OCI-LY1 (cell line): ENCODE results near the gene EXOSC7.

ENCODE experiments used
- EZH2 ChIP-seq: fragments of 200-600 bp; sonication (generic), shearing (Covaris generic); IDR thresholded peaks from 2 replicates; pipeline ENCODE4 v1.8.0; 2017; ENCODE audit warnings: borderline replicate concordance, mixed run types, mild to moderate bottlenecking, antibody characterized with exemption, low read length, moderate library complexity, mixed read lengths
- TF ChIP-seq, protein P1 (sequence below): fragments of 200-600 bp; sonication (generic), shearing (Covaris generic); IDR thresholded peaks from 2 replicates; pipeline ENCODE4 v1.5.1; 2017; ENCODE audit warnings: mild to moderate bottlenecking, antibody characterized with exemption, low read length, moderate library complexity, mixed read lengths

DNA sequence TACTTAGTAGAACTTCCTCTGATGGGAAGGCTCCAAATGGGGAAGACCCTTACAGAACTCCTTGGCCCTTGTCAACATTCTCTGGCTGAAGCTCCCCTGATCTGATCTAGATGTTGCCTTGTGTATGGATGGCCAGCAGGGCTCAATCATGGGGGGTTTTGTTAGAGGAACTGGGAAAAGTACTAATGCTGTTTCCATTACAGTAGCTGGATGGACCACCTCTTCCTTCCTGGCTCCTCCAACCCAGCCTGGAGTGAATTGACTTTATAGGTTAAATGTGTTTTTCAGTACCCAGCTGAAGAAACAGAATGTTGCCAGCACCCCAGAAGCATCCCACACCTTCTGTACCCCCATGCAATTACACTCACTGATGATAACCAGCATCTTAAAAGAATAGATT is 27.4 kb downstream of the EXOSC7 start:
- TF ChIP-seq, protein P1, sequence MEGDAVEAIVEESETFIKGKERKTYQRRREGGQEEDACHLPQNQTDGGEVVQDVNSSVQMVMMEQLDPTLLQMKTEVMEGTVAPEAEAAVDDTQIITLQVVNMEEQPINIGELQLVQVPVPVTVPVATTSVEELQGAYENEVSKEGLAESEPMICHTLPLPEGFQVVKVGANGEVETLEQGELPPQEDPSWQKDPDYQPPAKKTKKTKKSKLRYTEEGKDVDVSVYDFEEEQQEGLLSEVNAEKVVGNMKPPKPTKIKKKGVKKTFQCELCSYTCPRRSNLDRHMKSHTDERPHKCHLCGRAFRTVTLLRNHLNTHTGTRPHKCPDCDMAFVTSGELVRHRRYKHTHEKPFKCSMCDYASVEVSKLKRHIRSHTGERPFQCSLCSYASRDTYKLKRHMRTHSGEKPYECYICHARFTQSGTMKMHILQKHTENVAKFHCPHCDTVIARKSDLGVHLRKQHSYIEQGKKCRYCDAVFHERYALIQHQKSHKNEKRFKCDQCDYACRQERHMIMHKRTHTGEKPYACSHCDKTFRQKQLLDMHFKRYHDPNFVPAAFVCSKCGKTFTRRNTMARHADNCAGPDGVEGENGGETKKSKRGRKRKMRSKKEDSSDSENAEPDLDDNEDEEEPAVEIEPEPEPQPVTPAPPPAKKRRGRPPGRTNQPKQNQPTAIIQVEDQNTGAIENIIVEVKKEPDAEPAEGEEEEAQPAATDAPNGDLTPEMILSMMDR = no peak
- TF ChIP-seq EZH2 = no peak
